Measurements from ENCODE around the gene EXOSC5. TPM values are rescaled to one million over a fixed set of nuclear protein-coding genes. Genes with fewer than 3 reads are reported as not detected.

The EXOSC5 gene
- total RNA-seq, 1 donor from 2014 or later: 12.2 TPM

GRCh38 chr19:41434450-41434849 is 37.3 kb upstream of the EXOSC5 start:
- no peak overlapping the region for H3K4me3 Mint-ChIP-seq
- H3K27ac Mint-ChIP-seq: no peak overlapping the region
- no peak for DNase-seq (ENCODE audit: low spot score in 2 of 2, unreplicated experiment in 2 of 2)
- H3K4me1 Mint-ChIP-seq: peaks cover 5% of the 10 kb centered on the region
- no peaks in the 10 kb centered on the region for H3K9me3 Mint-ChIP-seq
- peaks cover 14% of the 10 kb centered on the region for H3K36me3 Mint-ChIP-seq
- no peak for TF ChIP-seq CTCF (IDR thresholded peaks at IDR 0.05; ENCODE audit: unreplicated experiment)
- no peaks in the 10 kb centered on the region for H3K27me3 Mint-ChIP-seq (ENCODE audit: low read depth)

GRCh38 chr19:41433171-41433570 is 36.0 kb upstream of the EXOSC5 start:
- Mint-ChIP-seq H3K36me3 (peaks cover 14% of the 10 kb centered on the region), H3K4me3 (no peak overlapping the region), H3K9me3 (no peaks in the 10 kb centered on the region), H3K27me3 (ENCODE audit: low read depth) (no peaks in the 10 kb centered on the region), H3K4me1 (peaks cover 6% of the 10 kb centered on the region), H3K27ac (no peak overlapping the region)
- DNase-seq (ENCODE audit: low spot score in 2 of 2, unreplicated experiment in 2 of 2): no peak
- no peak for TF ChIP-seq CTCF (IDR thresholded peaks at IDR 0.05; ENCODE audit: unreplicated experiment)

- Mint-ChIP-seq H3K27me3 (ENCODE audit: low read depth) (no peaks in the 10 kb centered on the region), H3K9me3 (no peaks in the 10 kb centered on the region), H3K4me3 (no peak overlapping the region), H3K4me1 (peaks cover 18% of the 10 kb centered on the region), H3K36me3 (peaks cover 12% of the 10 kb centered on the region), H3K27ac (peak overlapping the region; percentile 30)
- no peak for TF ChIP-seq CTCF (IDR thresholded peaks at IDR 0.05; ENCODE audit: unreplicated experiment)
- no peak for DNase-seq (ENCODE audit: low spot score in 2 of 2, unreplicated experiment in 2 of 2)
Measured at GRCh38 chr19:41431426-41432386, 34.5 kb upstream of the EXOSC5 start.

- no peak for DNase-seq (ENCODE audit: low spot score in 2 of 2, unreplicated experiment in 2 of 2)
- H3K9me3 Mint-ChIP-seq: no peaks in the 10 kb centered on the region
- peak overlapping the region; percentile 54 for H3K27ac Mint-ChIP-seq
- peaks cover 20% of the 10 kb centered on the region for H3K4me1 Mint-ChIP-seq
- peaks cover 8% of the 10 kb centered on the region for H3K36me3 Mint-ChIP-seq
- no peaks in the 10 kb centered on the region for H3K27me3 Mint-ChIP-seq (ENCODE audit: low read depth)
- H3K4me3 Mint-ChIP-seq: no peak overlapping the region
- TF ChIP-seq CTCF (IDR thresholded peaks at IDR 0.05; ENCODE audit: unreplicated experiment): no peak
Measured at GRCh38 chr19:41430922-41431321, 33.8 kb upstream of the EXOSC5 start.

- DNase-seq (ENCODE audit: low spot score in 2 of 2, unreplicated experiment in 2 of 2): no peak
- peak overlapping the region; percentile 81 for H3K4me3 Mint-ChIP-seq
- peaks cover 6% of the 10 kb centered on the region for H3K36me3 Mint-ChIP-seq
- H3K9me3 Mint-ChIP-seq: no peaks in the 10 kb centered on the region
- H3K27ac Mint-ChIP-seq: peak overlapping the region; percentile 81
- TF ChIP-seq CTCF (IDR thresholded peaks at IDR 0.05; ENCODE audit: unreplicated experiment): no peak
- H3K4me1 Mint-ChIP-seq: peaks cover 20% of the 10 kb centered on the region
- H3K27me3 Mint-ChIP-seq (ENCODE audit: low read depth): no peaks in the 10 kb centered on the region
Measured at GRCh38 chr19:41428481-41428859, 31.3 kb upstream of the EXOSC5 start.

All from mesothelial cell of epicardium (in vitro differentiated cells).